Measurements from ENCODE around the gene CD28.

Gene CD28

GRCh38 chr2:203748331-203749126, 42.1 kb downstream of the CD28 start:
- Histone ChIP-seq H3K4me1 (ENCODE audit: control insufficient read depth, insufficient read depth, low read length, poor library complexity, severe bottlenecking) (no peaks in the 10 kb centered on the region), H3K4me3 (ENCODE audit: extremely low read depth, insufficient read depth, low read length, poor library complexity, severe bottlenecking) (no peak overlapping the region), H3K9me3 (ENCODE audit: control insufficient read depth, low read length) (no peaks in the 10 kb centered on the region), H3K36me3 (ENCODE audit: control insufficient read depth, insufficient read depth, low read length) (no peaks in the 10 kb centered on the region), H3K27ac (ENCODE audit: low read depth, low read length, severe bottlenecking) (no peak overlapping the region)
- 80 to 94% methylated on average over 1 to 2 of the region's 4 CpGs for WGBS, 2 experiments (ENCODE audit: insufficient coverage in 2 of 2)

- no peaks in the 10 kb centered on the region for H3K4me1 ChIP-seq (ENCODE audit: control insufficient read depth, insufficient read depth, low read length, poor library complexity, severe bottlenecking)
- H3K9me3 ChIP-seq (ENCODE audit: control insufficient read depth, low read length), result no peaks in the 10 kb centered on the region
- H3K27ac ChIP-seq (ENCODE audit: low read depth, low read length, severe bottlenecking), result no peak overlapping the region
- no peak overlapping the region for H3K4me3 ChIP-seq (ENCODE audit: extremely low read depth, insufficient read depth, low read length, poor library complexity, severe bottlenecking)
- no peaks in the 10 kb centered on the region for H3K36me3 ChIP-seq (ENCODE audit: control insufficient read depth, insufficient read depth, low read length)
- WGBS, 2 experiments (ENCODE audit: insufficient coverage in 2 of 2), result no CpG with 5 or more reads among the region's 6 CpGs
These were observed 44.1 kb downstream of the CD28 start for GRCh38 chr2:203750346-203751068.

- H3K27ac ChIP-seq (ENCODE audit: low read depth, low read length, severe bottlenecking), result no peak overlapping the region
- no peaks in the 10 kb centered on the region for H3K36me3 ChIP-seq (ENCODE audit: control insufficient read depth, insufficient read depth, low read length)
- WGBS, 2 experiments (ENCODE audit: insufficient coverage in 2 of 2), result 100% methylated on average over 1 of the region's 2 CpGs; no CpG with 5 or more reads in 1 of the 2 experiments
- no peak overlapping the region for H3K4me3 ChIP-seq (ENCODE audit: extremely low read depth, insufficient read depth, low read length, poor library complexity, severe bottlenecking)
- H3K4me1 ChIP-seq (ENCODE audit: control insufficient read depth, insufficient read depth, low read length, poor library complexity, severe bottlenecking), result no peaks in the 10 kb centered on the region
- peaks cover 6% of the 10 kb centered on the region for H3K9me3 ChIP-seq (ENCODE audit: control insufficient read depth, low read length)
These were observed 45.3 kb downstream of the CD28 start for GRCh38 chr2:203751685-203752271.

- Histone ChIP-seq H3K27ac (ENCODE audit: low read depth, low read length, severe bottlenecking) (no peak overlapping the region), H3K9me3 (ENCODE audit: control insufficient read depth, low read length) (peaks cover 6% of the 10 kb centered on the region), H3K4me3 (ENCODE audit: extremely low read depth, insufficient read depth, low read length, poor library complexity, severe bottlenecking) (no peak overlapping the region), H3K36me3 (ENCODE audit: control insufficient read depth, insufficient read depth, low read length) (no peaks in the 10 kb centered on the region), H3K4me1 (ENCODE audit: control insufficient read depth, insufficient read depth, low read length, poor library complexity, severe bottlenecking) (peaks cover 7% of the 10 kb centered on the region)
- 63 to 83% methylated on average over 1 of the region's 1 CpG for WGBS, 2 experiments (ENCODE audit: insufficient coverage in 2 of 2)
These were observed 49.7 kb downstream of the CD28 start for GRCh38 chr2:203756161-203756560.

GRCh38 chr2:203758841-203759689, 52.6 kb downstream of the CD28 start:
- Histone ChIP-seq H3K4me3 (ENCODE audit: extremely low read depth, insufficient read depth, low read length, poor library complexity, severe bottlenecking) (no peak overlapping the region), H3K4me1 (ENCODE audit: control insufficient read depth, insufficient read depth, low read length, poor library complexity, severe bottlenecking) (peaks cover 7% of the 10 kb centered on the region), H3K9me3 (ENCODE audit: control insufficient read depth, low read length) (peaks cover 6% of the 10 kb centered on the region), H3K36me3 (ENCODE audit: control insufficient read depth, insufficient read depth, low read length) (no peaks in the 10 kb centered on the region), H3K27ac (ENCODE audit: low read depth, low read length, severe bottlenecking) (no peak overlapping the region)
- WGBS, 2 experiments (ENCODE audit: insufficient coverage in 2 of 2), result 42 to 54% methylated on average over 3 of the region's 4 CpGs

GRCh38 chr2:203759690-203760365, 53.4 kb downstream of the CD28 start:
- Histone ChIP-seq H3K4me3 (ENCODE audit: extremely low read depth, insufficient read depth, low read length, poor library complexity, severe bottlenecking) (no peak overlapping the region), H3K4me1 (ENCODE audit: control insufficient read depth, insufficient read depth, low read length, poor library complexity, severe bottlenecking) (peaks cover 7% of the 10 kb centered on the region), H3K27ac (ENCODE audit: low read depth, low read length, severe bottlenecking) (no peak overlapping the region), H3K36me3 (ENCODE audit: control insufficient read depth, insufficient read depth, low read length) (no peaks in the 10 kb centered on the region), H3K9me3 (ENCODE audit: control insufficient read depth, low read length) (peaks cover 6% of the 10 kb centered on the region)
- WGBS, 2 experiments (ENCODE audit: insufficient coverage in 2 of 2), result 81 to 100% methylated on average over 2 to 3 of the region's 4 CpGs

GRCh38 chr2:203761121-203761520, 54.7 kb downstream of the CD28 start:
- Histone ChIP-seq H3K9me3 (ENCODE audit: control insufficient read depth, low read length) (peaks cover 4% of the 10 kb centered on the region), H3K27ac (ENCODE audit: low read depth, low read length, severe bottlenecking) (no peak overlapping the region), H3K4me3 (ENCODE audit: extremely low read depth, insufficient read depth, low read length, poor library complexity, severe bottlenecking) (no peak overlapping the region), H3K36me3 (ENCODE audit: control insufficient read depth, insufficient read depth, low read length) (no peaks in the 10 kb centered on the region), H3K4me1 (ENCODE audit: control insufficient read depth, insufficient read depth, low read length, poor library complexity, severe bottlenecking) (peaks cover 7% of the 10 kb centered on the region)
- 92 to 100% methylated on average over 1 of the region's 1 CpG for WGBS, 2 experiments (ENCODE audit: insufficient coverage in 2 of 2)

GRCh38 chr2:203763241-203763937, 57.0 kb downstream of the CD28 start:
- Histone ChIP-seq H3K4me3 (ENCODE audit: extremely low read depth, insufficient read depth, low read length, poor library complexity, severe bottlenecking) (no peak overlapping the region), H3K9me3 (ENCODE audit: control insufficient read depth, low read length) (no peaks in the 10 kb centered on the region), H3K4me1 (ENCODE audit: control insufficient read depth, insufficient read depth, low read length, poor library complexity, severe bottlenecking) (peaks cover 7% of the 10 kb centered on the region), H3K27ac (ENCODE audit: low read depth, low read length, severe bottlenecking) (no peak overlapping the region), H3K36me3 (ENCODE audit: control insufficient read depth, insufficient read depth, low read length) (no peaks in the 10 kb centered on the region)
- no CpG with 5 or more reads among the region's 1 CpG for WGBS, 2 experiments (ENCODE audit: insufficient coverage in 2 of 2)

- Histone ChIP-seq H3K36me3 (ENCODE audit: control insufficient read depth, insufficient read depth, low read length) (no peaks in the 10 kb centered on the region), H3K4me1 (ENCODE audit: control insufficient read depth, insufficient read depth, low read length, poor library complexity, severe bottlenecking) (peaks cover 4% of the 10 kb centered on the region), H3K27ac (ENCODE audit: low read depth, low read length, severe bottlenecking) (no peak overlapping the region), H3K9me3 (ENCODE audit: control insufficient read depth, low read length) (no peaks in the 10 kb centered on the region), H3K4me3 (ENCODE audit: extremely low read depth, insufficient read depth, low read length, poor library complexity, severe bottlenecking) (no peak overlapping the region)
- 80 to 94% methylated on average over 9 to 10 of the region's 10 CpGs for WGBS, 2 experiments (ENCODE audit: insufficient coverage in 2 of 2)
These were observed 57.7 kb downstream of the CD28 start for GRCh38 chr2:203763938-203764664.

Data from mesodermal cell (in vitro differentiated cells).